ENCODE measurements around the gene SORL1-AS1.
A peak's percentile ranks its signal among the peaks of the same experiment; 100 is the strongest.

The SORL1-AS1 gene

DNA sequence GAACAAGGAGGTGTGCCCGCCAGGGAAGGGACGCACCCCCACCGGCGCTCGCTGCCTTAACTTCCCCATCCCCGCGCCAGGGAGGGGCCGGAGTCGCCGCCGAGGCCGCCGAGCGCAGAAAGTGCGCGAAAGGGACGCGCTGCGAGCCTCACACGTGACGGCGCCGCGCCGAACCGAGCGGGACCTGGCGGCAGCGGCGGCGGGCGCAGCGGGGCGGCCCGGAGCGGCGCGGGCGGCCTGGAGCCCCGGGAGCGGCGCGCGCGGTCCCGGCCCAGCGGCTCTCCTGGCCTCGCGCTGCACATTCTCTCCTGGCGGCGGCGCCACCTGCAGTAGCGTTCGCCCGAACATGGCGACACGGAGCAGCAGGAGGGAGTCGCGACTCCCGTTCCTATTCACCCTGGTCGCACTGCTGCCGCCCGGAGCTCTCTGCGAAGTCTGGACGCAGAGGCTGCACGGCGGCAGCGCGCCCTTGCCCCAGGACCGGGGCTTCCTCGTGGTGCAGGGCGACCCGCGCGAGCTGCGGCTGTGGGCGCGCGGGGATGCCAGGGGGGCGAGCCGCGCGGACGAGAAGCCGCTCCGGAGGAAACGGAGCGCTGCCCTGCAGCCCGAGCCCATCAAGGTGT is 670 bp downstream of the SORL1-AS1 start, which contains the start of gene SORL1:
SORL1 (plus strand) TSS at position 329 of the 623 bp plus-strand sequence; CDS start at position 347, 18 bp downstream.
- peak; percentile 55 to 74 (median 61) for DNase-seq (ENCODE audit: low read depth in 3 of 3)

DNA sequence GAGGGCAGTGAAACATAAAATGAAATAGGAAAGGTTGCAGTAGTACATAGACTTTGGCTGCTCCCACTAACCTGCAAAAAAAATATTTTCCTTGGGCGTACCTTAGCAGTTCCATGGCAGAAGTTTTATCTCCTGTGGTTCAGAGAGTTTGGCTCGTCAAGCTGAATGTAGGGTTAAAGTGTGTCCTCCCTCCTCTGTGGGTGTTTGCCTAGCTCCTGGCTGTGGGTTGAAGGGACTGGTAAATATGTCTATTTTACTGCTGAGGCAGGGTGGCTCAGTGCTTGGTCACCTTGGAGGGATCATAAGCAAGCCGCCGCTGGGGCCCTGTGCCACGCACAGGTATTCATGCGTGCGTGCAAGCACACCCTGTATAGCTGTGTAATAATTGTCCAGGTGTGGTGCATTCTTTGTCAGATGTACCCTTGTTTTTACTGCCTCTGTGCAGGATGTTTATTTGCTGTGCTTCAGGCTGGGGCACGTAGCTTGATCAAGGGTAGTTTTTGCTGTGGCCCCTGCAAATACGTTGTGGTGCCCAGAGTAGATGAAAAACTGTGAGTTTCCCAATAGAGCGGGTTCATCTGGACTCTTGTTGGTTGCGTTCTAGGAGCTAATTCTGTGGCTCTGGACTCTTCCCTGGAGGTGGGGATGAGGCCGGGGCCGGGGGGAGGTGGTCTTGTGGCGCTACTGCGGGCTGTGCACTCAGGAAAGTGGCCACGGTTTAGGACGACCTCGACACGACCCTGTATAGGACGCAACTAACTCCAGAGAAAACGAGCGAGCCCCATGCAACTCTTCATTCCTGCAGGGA is 1.4 kb downstream of the SORL1-AS1 start:
- no peak for DNase-seq (ENCODE audit: low read depth in 3 of 3)

DNA sequence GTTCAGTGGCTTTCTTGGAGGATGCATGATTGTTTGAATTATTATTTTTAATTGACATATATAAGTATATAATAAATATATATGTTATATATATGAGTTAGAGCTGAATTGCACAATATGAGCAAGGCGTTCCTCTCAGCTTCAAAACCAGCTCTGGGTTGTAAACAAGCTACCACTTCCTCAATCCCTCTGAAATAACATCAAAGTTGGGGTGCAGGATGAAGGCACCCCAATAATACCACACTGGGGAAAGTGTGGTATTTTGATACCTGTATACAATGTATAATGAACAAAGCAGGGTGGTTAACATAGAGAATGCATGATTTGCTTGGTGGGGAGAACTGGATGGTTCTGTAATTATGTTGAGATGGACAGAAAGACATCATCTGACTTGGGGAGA is 2.4 kb downstream of the SORL1-AS1 start:
- DNase-seq (ENCODE audit: low read depth in 3 of 3) = no peak

DNA sequence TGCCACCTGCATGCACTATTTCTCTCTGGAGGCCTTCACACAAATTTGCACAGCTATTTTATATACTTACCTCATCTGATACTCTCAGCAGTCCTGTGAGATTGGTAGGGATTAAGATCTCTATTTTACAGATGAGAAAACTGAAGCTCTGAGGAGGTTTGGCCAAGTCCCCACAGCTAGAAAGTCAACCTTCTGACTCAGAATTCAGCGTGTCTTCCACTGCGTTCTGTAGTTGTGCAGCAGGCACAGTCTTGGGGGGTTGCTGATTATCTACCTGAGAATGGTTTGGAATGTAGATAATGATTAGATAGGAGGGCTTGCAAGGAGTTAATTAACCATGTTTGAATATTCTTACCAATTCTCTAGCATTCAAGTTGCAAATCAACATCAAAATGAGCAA is 3.1 kb downstream of the SORL1-AS1 start:
- DNase-seq (ENCODE audit: low read depth in 3 of 3) = no peak

DNA sequence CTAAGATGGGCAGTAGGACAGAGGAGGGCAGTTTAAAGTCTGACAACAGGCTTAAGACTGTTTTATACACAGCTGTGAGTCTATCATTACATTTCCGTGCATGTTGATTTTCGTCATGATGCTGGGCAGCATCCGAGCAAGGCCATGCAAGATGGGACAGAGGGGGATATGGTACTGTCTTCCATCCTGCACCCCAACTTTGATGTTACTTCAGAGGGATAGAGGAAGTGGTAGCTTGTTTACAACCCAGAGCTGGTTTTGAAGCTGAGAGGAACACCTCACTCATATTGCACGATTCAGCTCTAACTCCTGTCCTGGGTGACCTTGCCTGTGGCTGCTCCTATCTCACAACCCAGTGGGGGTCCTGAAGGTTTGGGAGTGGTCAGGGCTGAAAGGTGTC is 3.6 kb downstream of the SORL1-AS1 start:
- no peak for DNase-seq (ENCODE audit: low read depth in 3 of 3)

DNA sequence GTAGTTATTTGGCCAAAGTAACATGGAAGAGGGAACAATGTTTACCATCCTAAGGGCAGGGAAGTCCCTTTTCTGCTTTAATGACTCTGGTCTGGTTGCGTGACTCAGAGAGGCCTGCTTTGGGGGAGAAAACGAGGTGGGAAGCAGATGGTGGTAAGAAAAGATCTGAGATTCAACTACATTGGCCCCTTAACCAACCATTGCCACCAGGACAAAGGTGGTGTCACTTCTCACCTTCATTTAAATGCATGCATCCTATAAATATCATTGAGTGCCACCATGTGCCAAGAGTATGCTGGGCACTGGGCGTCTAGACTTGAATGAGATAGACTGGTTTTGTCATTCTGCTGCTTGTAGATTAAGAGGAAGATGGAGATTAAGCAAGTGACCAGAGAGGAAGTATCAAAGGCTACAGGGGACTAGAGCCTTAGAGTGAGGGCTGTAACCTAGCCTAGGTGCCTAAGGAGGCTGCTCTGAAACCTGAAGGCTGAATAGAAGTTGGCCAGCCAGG is 4.3 kb downstream of the SORL1-AS1 start:
- DNase-seq (ENCODE audit: low read depth in 3 of 3) = no peak

DNA sequence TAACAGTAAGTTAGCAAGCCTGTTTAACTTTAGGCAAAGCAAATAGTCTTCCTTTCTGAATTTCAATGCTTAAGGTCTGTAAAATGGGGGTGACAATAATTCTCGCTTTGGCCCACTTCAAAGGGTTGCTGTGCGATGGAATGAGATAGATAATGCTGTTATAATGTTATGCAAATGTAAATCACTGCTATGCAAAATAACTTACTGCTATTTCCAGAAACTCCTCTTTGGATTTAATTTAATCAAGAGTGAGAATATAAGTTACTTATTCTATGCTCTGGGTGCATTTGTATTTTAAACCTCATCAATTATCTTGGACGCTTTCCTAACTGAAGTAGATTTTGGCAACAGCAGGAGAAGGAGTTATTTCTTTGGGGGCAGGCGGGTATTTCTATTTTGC is 4.8 kb downstream of the SORL1-AS1 start:
- no peak for DNase-seq (ENCODE audit: low read depth in 3 of 3)

DNA sequence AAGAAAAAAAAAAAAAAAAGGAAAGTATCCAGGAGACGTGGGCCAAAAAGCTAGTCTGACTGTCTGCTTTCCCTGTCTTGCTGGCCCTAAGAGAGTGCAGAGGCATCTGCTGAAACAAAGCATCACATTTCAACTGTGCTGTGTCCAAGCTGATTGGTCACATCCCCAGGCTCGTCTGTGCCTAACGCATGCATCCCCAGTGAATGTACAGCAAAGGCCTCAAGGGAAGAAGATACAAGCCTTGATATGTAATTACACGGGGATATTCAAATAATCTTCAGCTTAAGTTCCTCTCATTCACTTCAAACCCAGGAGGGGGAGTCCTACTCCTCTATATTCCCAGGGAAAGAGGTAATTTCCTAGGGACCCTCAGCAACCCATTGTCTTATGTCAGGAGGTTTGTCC is 6.0 kb downstream of the SORL1-AS1 start:
- no peak for DNase-seq (ENCODE audit: low read depth in 3 of 3)

DNA sequence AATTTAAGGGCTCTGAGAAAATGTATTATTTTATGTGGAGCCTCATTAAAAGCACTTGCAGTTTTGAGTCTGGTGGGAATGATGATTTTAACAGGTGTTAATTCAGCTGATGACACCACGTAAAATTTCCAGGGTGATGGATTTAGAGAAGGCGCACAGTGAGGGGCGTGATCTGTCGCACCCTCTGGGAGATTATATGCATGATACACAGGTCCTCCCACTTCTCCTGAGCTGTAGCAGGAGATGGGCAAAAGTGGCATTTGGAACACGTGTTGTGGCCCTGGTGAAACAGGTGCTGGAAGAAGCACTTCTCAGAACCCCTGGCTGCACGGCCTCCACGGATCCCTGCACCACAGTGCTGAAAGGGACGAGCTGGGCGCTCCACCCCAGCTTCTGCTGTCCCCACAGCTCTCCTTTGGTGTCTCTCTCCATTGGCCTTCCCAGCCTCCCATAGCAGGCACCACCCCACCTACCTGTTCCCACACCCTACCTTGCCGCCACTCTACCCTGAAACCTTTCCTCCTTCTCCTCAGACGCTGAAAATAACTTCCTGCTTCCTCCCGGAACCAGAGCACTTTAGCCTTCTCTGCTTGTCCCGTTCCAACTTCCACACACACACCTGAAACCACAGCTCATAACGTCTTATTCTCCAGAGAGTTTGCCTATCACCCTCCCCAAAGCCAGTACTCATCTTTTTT is 7.5 kb downstream of the SORL1-AS1 start:
- DNase-seq (ENCODE audit: low read depth in 3 of 3) = no peak

DNA sequence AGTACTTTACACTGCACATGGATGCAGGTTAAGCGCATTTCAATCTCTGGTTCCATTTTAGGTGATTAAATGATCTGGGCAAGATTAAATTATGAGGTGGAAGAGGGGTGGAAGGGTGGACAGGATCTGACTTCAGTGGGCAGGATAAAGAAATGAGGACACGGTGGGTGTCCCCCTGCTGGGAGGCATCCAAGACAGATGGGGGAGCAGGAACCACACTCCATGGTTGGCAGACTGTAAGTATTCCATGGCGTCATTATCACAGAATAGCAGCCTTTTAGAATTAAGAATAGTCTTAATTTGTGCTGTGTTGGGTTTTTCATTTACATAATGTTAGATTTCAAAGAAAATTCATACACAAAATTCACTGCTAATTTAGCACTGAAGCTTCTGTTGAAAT is 8.2 kb downstream of the SORL1-AS1 start:
- DNase-seq (ENCODE audit: low read depth in 3 of 3) = no peak

DNA sequence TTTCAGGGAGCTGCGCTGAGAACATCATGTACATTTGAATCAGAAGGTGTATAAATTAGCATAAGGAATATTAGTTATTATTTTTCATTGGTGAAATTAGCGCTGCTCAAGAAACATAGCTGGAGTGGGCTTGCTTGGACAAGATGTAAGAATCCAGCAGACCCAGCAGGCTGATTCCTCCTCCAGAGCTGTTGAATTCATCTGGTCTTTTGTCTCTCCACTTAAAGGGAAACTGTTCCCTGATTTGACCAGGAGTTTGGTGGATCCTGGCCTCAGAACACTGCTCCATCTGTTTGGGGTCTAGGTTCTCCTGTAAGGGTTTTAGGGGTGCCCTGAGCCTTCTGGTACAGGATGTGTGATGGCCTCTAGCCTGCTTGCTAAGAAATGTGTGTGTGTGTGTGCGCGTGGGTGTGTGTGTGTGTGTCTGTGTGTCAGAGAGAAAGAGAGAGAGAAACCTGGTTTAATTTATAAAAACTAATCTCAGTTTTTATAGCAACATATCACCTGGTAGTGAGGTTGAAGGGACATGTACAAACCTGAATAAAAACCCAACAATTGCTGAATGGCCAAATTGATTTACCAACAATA is 9.0 kb downstream of the SORL1-AS1 start:
- no peak for DNase-seq (ENCODE audit: low read depth in 3 of 3)

DNA sequence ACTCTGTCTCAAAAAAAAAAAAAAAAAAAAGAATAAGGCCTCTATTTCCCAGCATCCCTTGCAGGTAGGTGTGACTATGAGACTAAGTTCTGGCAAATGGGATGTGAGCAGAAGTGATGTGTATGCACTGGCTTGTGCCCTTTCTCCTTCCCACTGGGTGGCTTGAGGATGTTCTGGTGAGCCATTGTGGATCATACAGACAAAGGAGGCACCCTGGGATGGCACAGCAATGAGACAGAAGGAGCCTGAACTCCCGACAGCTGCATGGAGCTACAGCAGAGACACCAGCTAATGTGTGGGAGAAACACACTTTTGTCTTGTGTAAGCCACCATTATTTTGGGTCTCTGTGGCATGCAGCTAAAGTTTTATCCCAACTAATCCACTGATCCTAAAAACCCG is 11.2 kb downstream of the SORL1-AS1 start:
- DNase-seq (ENCODE audit: low read depth in 3 of 3) = no peak

DNA sequence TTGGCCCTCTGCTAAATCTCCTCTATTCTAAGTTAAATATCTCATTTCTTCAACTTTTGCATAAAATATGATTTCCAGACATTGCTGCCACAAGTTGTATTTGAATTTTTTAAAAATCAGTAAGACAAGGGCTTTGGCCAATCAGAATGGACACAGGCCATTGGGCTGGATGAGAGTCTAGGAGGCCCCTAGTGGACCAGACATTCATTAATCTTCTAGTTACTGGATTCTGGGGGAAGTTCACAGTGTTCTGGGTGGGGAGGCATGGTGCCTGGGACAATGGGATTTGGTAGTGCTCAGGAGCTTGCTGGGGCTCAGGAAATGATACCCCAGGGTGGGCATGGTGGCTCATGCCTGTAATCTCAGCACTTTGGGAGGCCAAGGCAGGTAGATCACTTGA is 13.0 kb downstream of the SORL1-AS1 start:
- DNase-seq (ENCODE audit: low read depth in 3 of 3) = no peak

DNA sequence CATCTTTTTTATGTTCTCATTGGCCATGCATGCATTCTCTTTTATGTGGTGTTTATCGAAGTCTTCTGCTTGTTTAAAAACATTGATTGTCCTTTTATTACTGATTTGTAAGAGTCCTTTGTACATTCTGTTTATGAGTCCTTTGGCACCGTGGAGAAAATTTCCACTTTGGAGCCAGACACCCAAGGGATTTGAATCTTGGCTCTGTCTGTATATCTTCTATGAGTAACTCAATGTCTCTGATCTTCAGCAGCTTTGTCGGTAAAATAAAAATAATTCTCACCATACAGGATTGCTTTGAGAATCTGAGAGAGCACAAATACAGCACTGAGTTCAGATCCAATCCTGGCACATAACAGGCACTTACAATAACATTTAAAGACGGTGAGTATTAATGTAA is 13.4 kb downstream of the SORL1-AS1 start:
- no peak for DNase-seq (ENCODE audit: low read depth in 3 of 3)

DNA sequence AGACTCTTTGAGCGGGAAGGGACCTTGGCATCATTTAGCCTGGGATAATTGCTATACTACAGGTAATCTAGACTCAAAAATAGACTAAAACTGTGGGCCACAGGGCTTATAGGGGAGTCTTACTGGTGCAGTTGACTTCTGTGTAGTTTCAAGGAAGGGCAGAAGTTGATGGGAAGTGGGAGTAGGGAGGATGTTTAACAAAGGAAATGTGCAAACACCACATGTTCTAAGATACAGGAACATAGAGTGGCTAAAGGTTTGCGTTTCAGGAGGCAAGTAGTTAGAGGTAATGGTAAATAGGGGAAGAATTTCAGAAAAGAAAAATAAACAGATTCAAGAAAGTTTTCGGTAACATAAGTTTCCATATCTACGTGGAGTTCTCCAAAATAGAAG is 15.1 kb downstream of the SORL1-AS1 start:
- no peak for DNase-seq (ENCODE audit: low read depth in 3 of 3)

DNA sequence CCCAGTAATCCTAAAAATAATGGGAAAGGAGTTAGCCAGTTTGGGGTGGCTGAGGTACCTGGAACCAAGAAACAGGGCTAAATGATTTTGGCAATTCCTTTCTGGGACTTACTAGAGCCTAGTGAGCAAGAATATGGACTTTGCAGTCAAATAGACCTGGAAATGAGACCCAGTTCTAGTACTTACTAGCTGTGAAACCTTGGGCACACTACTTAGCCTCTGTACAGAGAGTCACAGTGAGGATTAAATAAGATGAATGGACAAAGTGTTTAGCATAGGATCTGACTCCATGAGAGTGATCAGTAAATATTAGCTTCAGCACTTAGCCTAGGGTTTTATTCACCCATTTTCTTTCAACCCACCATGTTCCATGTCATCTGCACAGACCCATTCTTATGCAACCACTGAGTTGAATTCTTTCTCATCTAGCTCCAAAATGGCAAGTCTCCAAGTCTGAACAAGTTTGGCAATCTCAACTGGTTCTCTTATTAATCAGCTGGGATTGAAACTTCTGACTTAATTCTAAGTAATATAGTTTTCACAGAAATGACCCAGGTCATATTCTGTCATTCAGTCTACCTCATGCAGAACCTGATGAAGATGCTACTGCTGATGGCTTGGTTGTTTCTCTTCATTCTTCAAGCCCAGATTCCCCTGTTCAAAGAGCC is 15.6 kb downstream of the SORL1-AS1 start:
- no peak for DNase-seq (ENCODE audit: low read depth in 3 of 3)

DNA sequence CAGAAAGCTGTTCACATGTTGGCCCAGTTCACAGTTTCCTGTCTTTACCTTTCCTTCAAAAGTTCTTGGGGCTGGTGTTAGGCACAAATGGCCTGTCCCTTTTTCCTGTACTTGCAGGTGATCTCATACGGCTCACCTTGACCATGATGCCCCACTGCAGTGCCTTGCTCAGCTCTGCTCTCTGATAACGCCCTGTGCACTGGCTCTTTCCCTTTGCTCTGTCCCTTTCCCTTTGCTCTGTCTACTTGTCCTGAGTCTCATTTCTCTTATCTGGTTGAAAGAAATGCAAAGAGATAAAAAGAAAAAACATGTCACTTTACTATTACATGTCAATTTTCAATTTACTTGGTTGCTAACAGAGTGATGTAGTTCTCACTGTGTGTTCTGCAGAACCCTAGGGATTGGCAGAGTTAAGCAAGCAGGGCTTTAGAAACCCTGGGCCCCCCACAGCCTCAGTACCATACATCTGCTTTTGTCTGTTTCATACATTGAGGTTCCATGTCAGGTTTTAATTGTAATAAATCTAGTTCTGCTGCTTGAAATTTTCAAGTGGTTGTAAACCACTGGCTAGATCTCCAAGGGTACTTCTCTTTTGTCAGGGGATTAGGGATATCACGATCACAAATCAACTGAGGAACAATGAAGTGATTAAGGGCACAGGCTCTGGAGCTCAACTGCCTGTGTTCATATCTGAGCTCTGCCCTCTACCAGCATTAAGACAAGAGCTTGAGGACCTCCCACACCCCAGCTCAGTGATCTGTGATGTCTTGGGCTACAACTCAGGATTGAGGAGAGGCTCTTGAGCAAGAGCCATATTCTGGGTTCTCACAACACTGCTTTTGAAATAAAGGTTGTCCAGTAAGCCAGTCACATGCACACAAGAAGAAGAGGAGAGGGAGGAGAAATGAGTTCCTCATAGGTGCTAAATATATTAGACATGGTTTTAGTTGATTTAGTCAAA is 16.9 kb downstream of the SORL1-AS1 start:
- no peak for DNase-seq (ENCODE audit: low read depth in 3 of 3)

DNA sequence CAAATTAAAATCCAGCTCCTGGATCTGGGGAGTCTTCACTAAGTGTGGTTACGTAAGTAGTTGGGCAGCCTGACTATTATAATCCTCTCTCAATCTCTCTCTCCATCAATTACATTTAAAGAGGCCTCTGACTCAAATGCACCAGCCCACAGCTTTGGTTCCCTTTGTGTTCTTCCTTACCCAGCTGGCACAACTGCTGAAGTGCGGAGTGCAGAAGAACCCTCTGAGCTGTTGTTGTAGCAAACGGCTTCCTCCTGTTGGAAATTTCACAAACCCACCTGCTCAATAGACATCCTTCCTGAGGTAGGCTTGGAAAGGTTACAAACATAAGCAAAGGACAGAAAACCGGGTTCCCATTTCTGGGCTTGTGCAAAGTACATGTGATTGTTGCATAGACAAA is 17.6 kb downstream of the SORL1-AS1 start:
- DNase-seq (ENCODE audit: low read depth in 3 of 3) = no peak

DNA sequence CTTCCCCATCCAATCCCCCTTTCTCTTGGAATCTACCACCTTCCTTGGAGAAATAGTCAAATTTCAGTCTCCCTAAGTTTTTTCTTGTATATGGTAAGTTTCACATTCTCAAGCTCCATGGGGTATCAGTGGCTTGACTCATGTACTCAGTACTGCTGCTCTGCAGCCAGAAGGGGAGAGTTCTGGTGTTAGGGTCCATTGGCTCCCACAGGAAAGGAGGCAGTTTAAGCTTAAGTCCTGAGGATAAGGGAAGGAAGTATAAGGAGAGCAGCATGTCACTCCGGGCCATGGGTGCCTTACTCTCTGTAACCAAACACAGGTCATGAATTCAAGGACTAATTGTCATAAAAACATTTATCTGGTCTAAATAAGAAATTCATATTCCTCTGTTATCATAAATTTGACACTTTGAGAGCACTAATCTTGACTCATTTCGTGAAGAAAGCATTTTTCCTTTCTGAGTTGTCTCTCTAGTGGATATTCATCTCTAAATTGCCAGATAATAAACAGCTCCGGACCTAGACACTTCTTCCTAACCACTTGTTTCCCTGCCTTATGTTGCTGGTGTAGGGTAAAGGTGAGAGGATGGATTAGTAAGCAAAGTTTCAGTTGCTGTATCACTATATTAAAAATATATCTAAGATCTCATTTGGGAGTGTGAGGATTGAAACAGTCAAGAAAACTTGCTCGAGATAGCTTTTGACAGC is 20.8 kb downstream of the SORL1-AS1 start:
- DNase-seq (ENCODE audit: low read depth in 3 of 3) = no peak

DNA sequence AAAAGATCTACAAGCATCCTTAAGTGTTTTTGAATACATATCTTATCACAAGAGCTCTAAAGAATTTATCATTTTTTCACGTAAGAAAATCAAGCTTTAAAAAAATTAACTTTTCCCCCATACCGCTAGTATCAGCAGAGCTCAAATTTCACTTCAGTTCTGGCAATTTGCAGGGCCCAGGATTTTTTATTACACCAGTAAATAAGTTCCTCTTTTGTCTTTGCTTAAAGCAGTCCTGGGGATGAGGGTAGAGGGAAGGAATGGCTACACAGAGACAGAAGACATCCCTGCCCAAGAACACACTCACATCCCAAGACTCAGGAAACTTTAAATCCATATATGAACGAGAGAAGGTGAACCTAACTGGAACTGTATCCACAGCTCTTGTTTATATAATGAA is 23.2 kb downstream of the SORL1-AS1 start:
- DNase-seq (ENCODE audit: low read depth in 3 of 3) = no peak

All from stimulated activated CD4-positive, alpha-beta T cell treated with anti-CD3 and anti-CD28 coated beads, TNF-alpha, amount 100 ng/mL, for 48 hours (primary cell).